ENCODE results near the gene EYS. TPM values are rescaled to one million over a fixed set of nuclear protein-coding genes. Genes with fewer than 3 reads are reported as not detected.

Gene EYS
- total and polyA plus RNA-seq, 7 donors: 0.07 to 0.46 TPM; not detected in 5

DNA sequence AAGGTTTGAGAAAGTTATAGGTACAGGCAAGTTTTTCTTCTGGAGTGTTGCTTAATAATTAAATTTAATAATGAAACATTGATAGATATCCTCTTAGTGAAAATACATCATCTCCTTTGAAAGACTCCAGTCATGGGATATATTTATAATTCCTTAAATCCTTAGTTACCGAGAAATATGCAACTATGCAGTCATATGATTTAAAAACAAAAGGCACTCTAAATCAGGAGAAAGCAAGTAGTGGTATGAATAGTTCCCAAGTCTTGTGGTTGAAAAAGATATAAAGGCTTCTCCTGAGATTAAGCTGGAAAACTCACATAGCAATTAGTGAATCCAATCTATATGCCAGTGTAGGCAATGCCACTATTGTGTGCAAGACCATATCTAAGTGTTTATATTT is 475.4 kb downstream of the EYS start:
- Histone ChIP-seq H3K9me3 (no peaks in the 10 kb centered on the region), H3K27ac (no peak overlapping the region), H3K4me3 (no peak overlapping the region), H3K36me3 (no peaks in the 10 kb centered on the region), H3K27me3 (no peaks in the 10 kb centered on the region), H3K4me1 (no peaks in the 10 kb centered on the region)
- intact Hi-C loops (cut with DNase I): no loop called here
- no peak for DNase-seq
- WGBS, 2 donors: 78 to 85% methylated on average over 1 of the region's 1 CpG
- TF ChIP-seq POLR2A (IDR thresholded peaks at IDR 0.05) (no peak), EP300 (IDR thresholded peaks at IDR 0.05) (no peak), POLR2AphosphoS5 (IDR thresholded peaks at IDR 0.05) (no peak)
- TF ChIP-seq, protein P1, sequence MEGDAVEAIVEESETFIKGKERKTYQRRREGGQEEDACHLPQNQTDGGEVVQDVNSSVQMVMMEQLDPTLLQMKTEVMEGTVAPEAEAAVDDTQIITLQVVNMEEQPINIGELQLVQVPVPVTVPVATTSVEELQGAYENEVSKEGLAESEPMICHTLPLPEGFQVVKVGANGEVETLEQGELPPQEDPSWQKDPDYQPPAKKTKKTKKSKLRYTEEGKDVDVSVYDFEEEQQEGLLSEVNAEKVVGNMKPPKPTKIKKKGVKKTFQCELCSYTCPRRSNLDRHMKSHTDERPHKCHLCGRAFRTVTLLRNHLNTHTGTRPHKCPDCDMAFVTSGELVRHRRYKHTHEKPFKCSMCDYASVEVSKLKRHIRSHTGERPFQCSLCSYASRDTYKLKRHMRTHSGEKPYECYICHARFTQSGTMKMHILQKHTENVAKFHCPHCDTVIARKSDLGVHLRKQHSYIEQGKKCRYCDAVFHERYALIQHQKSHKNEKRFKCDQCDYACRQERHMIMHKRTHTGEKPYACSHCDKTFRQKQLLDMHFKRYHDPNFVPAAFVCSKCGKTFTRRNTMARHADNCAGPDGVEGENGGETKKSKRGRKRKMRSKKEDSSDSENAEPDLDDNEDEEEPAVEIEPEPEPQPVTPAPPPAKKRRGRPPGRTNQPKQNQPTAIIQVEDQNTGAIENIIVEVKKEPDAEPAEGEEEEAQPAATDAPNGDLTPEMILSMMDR (IDR thresholded peaks at IDR 0.05): no peak

DNA sequence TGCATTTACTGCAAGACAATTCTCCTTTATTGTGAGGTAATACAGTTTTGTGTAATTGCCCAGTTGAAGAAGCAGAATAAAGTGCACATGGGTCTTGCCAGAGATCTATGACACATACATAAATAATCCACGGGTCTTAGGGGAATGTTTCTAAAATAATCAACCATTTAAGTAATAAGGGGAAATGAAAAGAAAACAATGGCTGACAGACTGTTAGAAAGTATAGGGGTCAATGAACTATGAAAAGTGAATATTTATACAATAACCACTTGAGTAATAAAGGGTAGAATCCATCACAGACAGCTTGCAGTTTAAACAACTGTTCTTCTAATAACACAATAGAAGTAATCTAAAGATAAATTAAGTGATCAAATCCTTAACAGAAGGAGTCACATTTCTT is 477.2 kb downstream of the EYS start:
- no peak overlapping the region for H3K4me3 ChIP-seq
- DNase-seq: no peak
- H3K36me3 ChIP-seq: no peaks in the 10 kb centered on the region
- no peaks in the 10 kb centered on the region for H3K4me1 ChIP-seq
- no peak overlapping the region for H3K27ac ChIP-seq
- H3K9me3 ChIP-seq: no peaks in the 10 kb centered on the region
- 2 to 5% methylated on average over 1 of the region's 1 CpG for WGBS, 2 donors
- intact Hi-C loops (cut with DNase I): no loop called here
- no peaks in the 10 kb centered on the region for H3K27me3 ChIP-seq
- TF ChIP-seq POLR2A (IDR thresholded peaks at IDR 0.05): no peak
- no peak for TF ChIP-seq POLR2AphosphoS5 (IDR thresholded peaks at IDR 0.05)
- TF ChIP-seq EP300 (IDR thresholded peaks at IDR 0.05): no peak
- TF ChIP-seq, protein P1 (IDR thresholded peaks at IDR 0.05): no peak

DNA sequence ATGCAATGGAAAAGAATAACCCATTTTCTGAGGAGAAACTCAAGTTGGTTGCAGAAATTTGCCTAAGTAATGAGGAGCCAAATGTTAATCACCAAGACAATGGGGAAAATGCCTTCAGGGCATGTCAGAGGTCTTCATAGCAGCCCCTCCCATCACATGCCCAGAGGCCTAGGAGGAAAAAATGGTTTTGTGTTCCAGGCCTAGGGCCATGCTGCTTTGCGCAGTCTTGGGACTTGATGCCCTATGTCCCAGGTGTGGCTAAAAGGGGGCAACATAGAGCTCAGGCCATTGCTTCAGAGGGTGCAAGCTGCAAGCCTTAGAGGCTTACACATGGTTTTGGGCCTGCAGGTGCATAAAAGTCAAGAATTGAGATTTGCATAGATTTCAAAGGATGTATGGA is 485.9 kb downstream of the EYS start:
- no peak for TF ChIP-seq POLR2A (IDR thresholded peaks at IDR 0.05)
- TF ChIP-seq EP300 (IDR thresholded peaks at IDR 0.05): no peak
- no peak for TF ChIP-seq POLR2AphosphoS5 (IDR thresholded peaks at IDR 0.05)
- TF ChIP-seq, protein P1 (IDR thresholded peaks at IDR 0.05): no peak

GRCh38 chr6:65202738-65203137 is 504.3 kb downstream of the EYS start:
- no peaks in the 10 kb centered on the region for H3K4me1 ChIP-seq
- DNase-seq: no peak
- H3K27ac ChIP-seq: no peak overlapping the region
- intact Hi-C loops (cut with DNase I): no loop called here
- no peaks in the 10 kb centered on the region for H3K27me3 ChIP-seq
- no peak overlapping the region for H3K4me3 ChIP-seq
- H3K9me3 ChIP-seq: peaks cover 0 to 6% (median under 1%) of the 10 kb centered on the region in 4 donors
- H3K36me3 ChIP-seq: no peaks in the 10 kb centered on the region
- 77 to 80% methylated on average over 2 of the region's 2 CpGs for WGBS, 2 donors
- TF ChIP-seq, protein P1 (IDR thresholded peaks at IDR 0.05): no peak
- TF ChIP-seq POLR2A (IDR thresholded peaks at IDR 0.05) (no peak), EP300 (IDR thresholded peaks at IDR 0.05) (no peak), POLR2AphosphoS5 (IDR thresholded peaks at IDR 0.05) (no peak)

More for the DNA sequence above, 485.9 kb downstream of the EYS start:
- Histone ChIP-seq H3K27ac (no peak overlapping the region), H3K4me3 (no peak overlapping the region), H3K9me3 (peaks cover 0 to 7% (median 0%) of the 10 kb centered on the region in 4 donors), H3K27me3 (no peaks in the 10 kb centered on the region), H3K36me3 (no peaks in the 10 kb centered on the region), H3K4me1 (no peaks in the 10 kb centered on the region)
- intact Hi-C loops (cut with DNase I): no loop called here
- 96 to 98% methylated on average over 1 of the region's 1 CpG for WGBS, 2 donors
- no peak for DNase-seq

DNA sequence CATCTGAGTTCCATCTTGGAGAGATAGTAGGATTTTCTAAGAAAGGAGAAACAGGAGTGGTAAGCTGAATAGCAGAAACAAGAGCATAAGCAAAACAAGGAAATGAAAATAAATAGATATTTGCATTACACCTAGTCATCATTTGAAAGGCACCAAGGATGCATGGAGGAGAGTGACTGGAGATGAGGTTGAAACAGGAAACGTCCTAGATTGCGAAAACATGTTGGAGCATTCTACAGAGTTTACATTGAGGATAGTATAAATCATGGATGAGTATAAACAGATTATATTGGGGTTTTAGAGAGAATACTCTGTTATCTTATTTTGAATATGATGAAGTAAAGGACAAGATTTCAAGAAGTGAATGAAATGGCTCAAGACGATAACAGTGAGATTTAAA is 507.3 kb downstream of the EYS start:
- H3K4me3 ChIP-seq: no peak overlapping the region
- intact Hi-C loops (cut with DNase I): no loop called here
- H3K36me3 ChIP-seq: no peaks in the 10 kb centered on the region
- TF ChIP-seq, protein P1 (IDR thresholded peaks at IDR 0.05): no peak
- TF ChIP-seq POLR2AphosphoS5 (IDR thresholded peaks at IDR 0.05) (no peak), POLR2A (IDR thresholded peaks at IDR 0.05) (no peak), EP300 (IDR thresholded peaks at IDR 0.05) (no peak)
- H3K9me3 ChIP-seq: peaks cover 0 to 6% (median under 1%) of the 10 kb centered on the region in 4 donors
- H3K27me3 ChIP-seq: no peaks in the 10 kb centered on the region
- no peak overlapping the region for H3K27ac ChIP-seq
- no peak for DNase-seq
- no peaks in the 10 kb centered on the region for H3K4me1 ChIP-seq
- WGBS, 2 donors: 75 to 81% methylated on average over 3 of the region's 3 CpGs
